ENCODE data around the gene CORIN. TPM values are rescaled to one million over a fixed set of nuclear protein-coding genes. Genes with fewer than 3 reads are reported as not detected.

Gene CORIN
- total and polyA plus RNA-seq, 10 of the 15 experiments (the other 5 are each of a cell fraction or from before 2014, with no cell fraction given), result 0.02 to 0.45 (median 0.09) TPM; not detected in 3

GRCh38 chr4:47814618-47815295, 23.1 kb downstream of the CORIN start:
- in situ Hi-C loops (cut with MboI), result no loop called here
- ChIA-PET POLR2A (no interaction called here), CTCF (no interaction called here), RAD21 (ENCODE audit: unreplicated experiment) (no interaction called here), SMC1A (ENCODE audit: uncharacterized antibody, unreplicated experiment) (no interaction called here)
- Histone ChIP-seq H3K9me3 (replicated peaks; ENCODE audit: control insufficient read depth, insufficient read depth, low read length) (no peaks in the 10 kb centered on the region), H4K20me1 (ENCODE audit: control insufficient read depth, insufficient read depth) (no peaks in the 10 kb centered on the region), H2AFZ (ENCODE audit: control insufficient read depth, low read depth, low read length) (no peak overlapping the region), H3K4me3 (no peak overlapping the region), H3K27ac (ENCODE audit: control insufficient read depth, insufficient read depth) (no peak overlapping the region), H3K36me3 (ENCODE audit: control insufficient read depth in 2 of 2, insufficient read depth in 2 of 2, low read length in 1 of 2) (no peaks in the 10 kb centered on the region), H3K9ac (ENCODE audit: control insufficient read depth, insufficient read depth, low read length) (no peak overlapping the region), H3K27me3 (replicated peaks in 1 of 2; ENCODE audit: control insufficient read depth in 2 of 2, insufficient read depth in 2 of 2, low read length in 1 of 2) (peaks cover 0 to 2% of the 10 kb centered on the region in 2 experiments; a peak in 2 of 4 replicates), H3K4me2 (ENCODE audit: control insufficient read depth, insufficient read depth) (no peak overlapping the region), H3K79me2 (ENCODE audit: control insufficient read depth, insufficient read depth, low read length) (no peaks in the 10 kb centered on the region), H3K4me1 (ENCODE audit: control insufficient read depth, insufficient read depth, low read length) (no peaks in the 10 kb centered on the region)
- intact Hi-C loops (cut with micrococcal nuclease; ENCODE audit: unreplicated experiment), result no loop called here
- FAIRE-seq, result no peak
- no peak for ATAC-seq
- no TSS peak for BruUV-seq (replicated peaks)
- WGBS (ENCODE audit: insufficient coverage, insufficient replicate concordance, low lambda C conversion rate, missing lambda C conversion rate), result 54% methylated on average over 6 of the region's 6 CpGs
- no peak for DNase-seq (ENCODE audit: low read depth, low spot score)
- no peak for TF ChIP-seq CREB1 (IDR thresholded peaks at IDR 0.05; ENCODE audit: low read depth)
- TF ChIP-seq, protein P1, sequence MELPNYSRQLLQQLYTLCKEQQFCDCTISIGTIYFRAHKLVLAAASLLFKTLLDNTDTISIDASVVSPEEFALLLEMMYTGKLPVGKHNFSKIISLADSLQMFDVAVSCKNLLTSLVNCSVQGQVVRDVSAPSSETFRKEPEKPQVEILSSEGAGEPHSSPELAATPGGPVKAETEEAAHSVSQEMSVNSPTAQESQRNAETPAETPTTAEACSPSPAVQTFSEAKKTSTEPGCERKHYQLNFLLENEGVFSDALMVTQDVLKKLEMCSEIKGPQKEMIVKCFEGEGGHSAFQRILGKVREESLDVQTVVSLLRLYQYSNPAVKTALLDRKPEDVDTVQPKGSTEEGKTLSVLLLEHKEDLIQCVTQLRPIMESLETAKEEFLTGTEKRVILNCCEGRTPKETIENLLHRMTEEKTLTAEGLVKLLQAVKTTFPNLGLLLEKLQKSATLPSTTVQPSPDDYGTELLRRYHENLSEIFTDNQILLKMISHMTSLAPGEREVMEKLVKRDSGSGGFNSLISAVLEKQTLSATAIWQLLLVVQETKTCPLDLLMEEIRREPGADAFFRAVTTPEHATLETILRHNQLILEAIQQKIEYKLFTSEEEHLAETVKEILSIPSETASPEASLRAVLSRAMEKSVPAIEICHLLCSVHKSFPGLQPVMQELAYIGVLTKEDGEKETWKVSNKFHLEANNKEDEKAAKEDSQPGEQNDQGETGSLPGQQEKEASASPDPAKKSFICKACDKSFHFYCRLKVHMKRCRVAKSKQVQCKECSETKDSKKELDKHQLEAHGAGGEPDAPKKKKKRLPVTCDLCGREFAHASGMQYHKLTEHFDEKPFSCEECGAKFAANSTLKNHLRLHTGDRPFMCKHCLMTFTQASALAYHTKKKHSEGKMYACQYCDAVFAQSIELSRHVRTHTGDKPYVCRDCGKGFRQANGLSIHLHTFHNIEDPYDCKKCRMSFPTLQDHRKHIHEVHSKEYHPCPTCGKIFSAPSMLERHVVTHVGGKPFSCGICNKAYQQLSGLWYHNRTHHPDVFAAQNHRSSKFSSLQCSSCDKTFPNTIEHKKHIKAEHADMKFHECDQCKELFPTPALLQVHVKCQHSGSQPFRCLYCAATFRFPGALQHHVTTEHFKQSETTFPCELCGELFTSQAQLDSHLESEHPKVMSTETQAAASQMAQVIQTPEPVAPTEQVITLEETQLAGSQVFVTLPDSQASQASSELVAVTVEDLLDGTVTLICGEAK (IDR thresholded peaks at IDR 0.05; ENCODE audit: borderline replicate concordance), result no peak
- TF ChIP-seq TBL1XR1 (IDR thresholded peaks at IDR 0.05; ENCODE audit: low read depth, low read length), result no peak
- no peak for TF ChIP-seq E4F1 (IDR thresholded peaks at IDR 0.05; ENCODE audit: borderline replicate concordance, partially characterized antibody)
- TF ChIP-seq GATAD2B (conservative IDR thresholded peaks at IDR 0.05; ENCODE audit: low read depth), result no peak
- no peak for TF ChIP-seq SKIL (IDR thresholded peaks at IDR 0.05; ENCODE audit: low read depth, poor library complexity, severe bottlenecking)
- no peak for TF ChIP-seq CREM (IDR thresholded peaks at IDR 0.05; ENCODE audit: low read depth)
- TF ChIP-seq ZNF207 (IDR thresholded peaks at IDR 0.05; ENCODE audit: borderline replicate concordance), result no peak
- TF ChIP-seq POU2F2 (IDR thresholded peaks at IDR 0.05; ENCODE audit: borderline replicate concordance, low read depth, low read length), result no peak
- TF ChIP-seq, protein P2, sequence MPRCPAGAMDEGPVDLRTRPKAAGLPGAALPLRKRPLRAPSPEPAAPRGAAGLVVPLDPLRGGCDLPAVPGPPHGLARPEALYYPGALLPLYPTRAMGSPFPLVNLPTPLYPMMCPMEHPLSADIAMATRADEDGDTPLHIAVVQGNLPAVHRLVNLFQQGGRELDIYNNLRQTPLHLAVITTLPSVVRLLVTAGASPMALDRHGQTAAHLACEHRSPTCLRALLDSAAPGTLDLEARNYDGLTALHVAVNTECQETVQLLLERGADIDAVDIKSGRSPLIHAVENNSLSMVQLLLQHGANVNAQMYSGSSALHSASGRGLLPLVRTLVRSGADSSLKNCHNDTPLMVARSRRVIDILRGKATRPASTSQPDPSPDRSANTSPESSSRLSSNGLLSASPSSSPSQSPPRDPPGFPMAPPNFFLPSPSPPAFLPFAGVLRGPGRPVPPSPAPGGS (IDR thresholded peaks at IDR 0.05; ENCODE audit: borderline replicate concordance, insufficient read depth, low read depth, low read length, poor library complexity, severe bottlenecking), result no peak
- no peak for TF ChIP-seq MYC (IDR thresholded peaks at IDR 0.05; ENCODE audit: insufficient read depth, insufficient read length, insufficient replicate concordance, low read length, severe bottlenecking)
- no peak for TF ChIP-seq ZZZ3 (IDR thresholded peaks at IDR 0.05; ENCODE audit: control insufficient read depth, insufficient read length, low read depth)
- TF ChIP-seq KDM1A (IDR thresholded peaks at IDR 0.05; ENCODE audit: borderline replicate concordance), result no peak

Measured in GM12878 (cell line).